ENCODE results near the gene C12orf57.

C12orf57 gene

GRCh38 chr12:6936636-6937480, 7.0 kb upstream of the C12orf57 start:
- in situ Hi-C loops (cut with MboI; ENCODE audit: low sequenced_read_pairs) = loop anchor here (25.0 kb wide), 1 partner anchor 175 kb away; the partner anchor contains the start of gene C1RL

- in situ Hi-C loops (cut with MboI; ENCODE audit: low sequenced_read_pairs) = loop anchor here (25.0 kb wide), 1 partner anchor 175 kb away; the partner anchor contains the start of gene C1RL
Measured at GRCh38 chr12:6937481-6938352, 6.1 kb upstream of the C12orf57 start.

- in situ Hi-C loops (cut with MboI; ENCODE audit: low sequenced_read_pairs) = loop anchor here (25.0 kb wide), 1 partner anchor 174 kb away; the partner anchor contains the start of gene C1RL
Measured at GRCh38 chr12:6938353-6939190, 5.2 kb upstream of the C12orf57 start.

- in situ Hi-C loops (cut with MboI; ENCODE audit: low sequenced_read_pairs) = loop anchor here (25.0 kb wide), 1 partner anchor 173 kb away; the partner anchor contains the start of gene C1RL
Measured at GRCh38 chr12:6939191-6939540, 4.7 kb upstream of the C12orf57 start.

GRCh38 chr12:6941267-6941666, 2.6 kb upstream of the C12orf57 start:
- in situ Hi-C loops (cut with MboI; ENCODE audit: low sequenced_read_pairs) = loop anchor here (25.0 kb wide), 1 partner anchor 171 kb away; the partner anchor contains the start of gene C1RL

- in situ Hi-C loops (cut with MboI; ENCODE audit: low sequenced_read_pairs) = loop anchor here (25.0 kb wide), 1 partner anchor 171 kb away; the partner anchor contains the start of gene C1RL
Measured at GRCh38 chr12:6941782-6942181, 2.0 kb upstream of the C12orf57 start.

GRCh38 chr12:6942331-6942665, 1.5 kb upstream of the C12orf57 start:
- in situ Hi-C loops (cut with MboI; ENCODE audit: low sequenced_read_pairs) = loop anchor here (25.0 kb wide), 1 partner anchor 170 kb away; the partner anchor contains the start of gene C1RL

- in situ Hi-C loops (cut with MboI; ENCODE audit: low sequenced_read_pairs) = loop anchor here (25.0 kb wide), 1 partner anchor 169 kb away; the partner anchor contains the start of gene C1RL
Measured at GRCh38 chr12:6943389-6943721, 467 bp upstream of the C12orf57 start.

GRCh38 chr12:6944381-6945186, 762 bp downstream of the C12orf57 start:
- in situ Hi-C loops (cut with MboI; ENCODE audit: low sequenced_read_pairs) = loop anchor here (25.0 kb wide), 1 partner anchor 168 kb away; the partner anchor contains the start of gene C1RL

- in situ Hi-C loops (cut with MboI; ENCODE audit: low sequenced_read_pairs) = loop anchor here (25.0 kb wide), 1 partner anchor 167 kb away; the partner anchor contains the start of gene C1RL
Measured at GRCh38 chr12:6945613-6946012, 1.8 kb downstream of the C12orf57 start.

GRCh38 chr12:6946033-6946919, 2.5 kb downstream of the C12orf57 start:
- in situ Hi-C loops (cut with MboI; ENCODE audit: low sequenced_read_pairs) = loop anchor here (25.0 kb wide), 1 partner anchor 166 kb away; the partner anchor contains the start of gene C1RL

- in situ Hi-C loops (cut with MboI; ENCODE audit: low sequenced_read_pairs) = loop anchor here (25.0 kb wide), 1 partner anchor 165 kb away; the partner anchor contains the start of gene C1RL
Measured at GRCh38 chr12:6946920-6947374, 3.1 kb downstream of the C12orf57 start.

- in situ Hi-C loops (cut with MboI; ENCODE audit: low sequenced_read_pairs) = loop anchor here (25.0 kb wide), 1 partner anchor 165 kb away; the partner anchor contains the start of gene C1RL
Measured at GRCh38 chr12:6947615-6948014, 3.8 kb downstream of the C12orf57 start.

- in situ Hi-C loops (cut with MboI; ENCODE audit: low sequenced_read_pairs) = loop anchor here (25.0 kb wide), 1 partner anchor 163 kb away; the partner anchor contains the start of gene C1RL
Measured at GRCh38 chr12:6948873-6949594, 5.2 kb downstream of the C12orf57 start.

GRCh38 chr12:6950401-6950801, 6.6 kb downstream of the C12orf57 start:
- in situ Hi-C loops (cut with MboI; ENCODE audit: low sequenced_read_pairs) = no loop called here

GRCh38 chr12:6950811-6951540, 7.2 kb downstream of the C12orf57 start, which contains the start of gene PTPN6:
TSS of gene PTPN6 (plus strand) at chr12:6951356. CDS start at chr12:6951513, 157 bp downstream.
- in situ Hi-C loops (cut with MboI; ENCODE audit: low sequenced_read_pairs) = no loop called here
